HepG2 (cell line): ENCODE results near the gene PDLIM5. TPM values are rescaled to one million over a fixed set of nuclear protein-coding genes. Genes with fewer than 3 reads are reported as not detected.

Experiments used
- AGO2 ChIP-seq: fragments of 200-400 bp; formaldehyde crosslinking; optimal IDR thresholded peaks from 2 replicates; pipeline ENCODE3; 2017; ENCODE audit warnings: mild to moderate bottlenecking, low read depth, low read length, moderate library complexity
- GABPA ChIP-seq, 2 experiments: IDR thresholded peaks; 2 replicates each; pipeline ENCODE4 v1.6.1; 2011 to 2016; ENCODE audit warnings: low read depth in 2 of 2, low read length in 1 of 2, missing biosample characterization in 1 of 2, missing genetic modification characterization in 1 of 2
- HNF1A ChIP-seq, 2 experiments: sonication (generic) in 1 of 2; formaldehyde crosslinking in 1 of 2; IDR thresholded peaks; 2 replicates each; pipeline versions ENCODE4 v1.4.0 to v1.6.1; 2016 to 2020; ENCODE audit warnings: borderline replicate concordance in 1 of 2, low read depth in 1 of 2, mild to moderate bottlenecking in 1 of 2, missing genetic modification reagents in 1 of 2
- HNRNPLL ChIP-seq: fragments of 200-400 bp; formaldehyde crosslinking; IDR thresholded peaks from 2 replicates; pipeline ENCODE4 v1.6.1; 2017; ENCODE audit warnings: mild to moderate bottlenecking, low read depth, low read length; ENCODE audit not compliant: poor library complexity, severe bottlenecking
- ISX ChIP-seq: sonication (generic); formaldehyde crosslinking; conservative IDR thresholded peaks from 2 replicates; pipeline ENCODE4 v1.5.0; 2020; ENCODE audit warnings: missing genetic modification reagents
- KMT2B ChIP-seq: IDR thresholded peaks from 2 replicates; pipeline ENCODE4 v1.6.1; 2016; ENCODE audit warnings: missing genetic modification reagents, missing compliant biosample characterization
- NFKB2 ChIP-seq: sonication (generic); formaldehyde crosslinking; IDR thresholded peaks from 2 replicates; pipeline ENCODE4 v1.4.0; 2020; ENCODE audit warnings: missing genetic modification reagents, borderline replicate concordance
- PHF8 ChIP-seq: sonication (generic); formaldehyde crosslinking; IDR thresholded peaks from 2 replicates; pipeline ENCODE4 v1.5.0; 2020; ENCODE audit warnings: missing genetic modification reagents
- RBAK ChIP-seq: sonication (generic); formaldehyde crosslinking; IDR thresholded peaks from 2 replicates; pipeline ENCODE4 v1.5.1; 2020; ENCODE audit warnings: mild to moderate bottlenecking, missing genetic modification reagents
- STAT6 ChIP-seq: sonication (generic); formaldehyde crosslinking; IDR thresholded peaks from 2 replicates; pipeline ENCODE4 v1.4.0; 2020; ENCODE audit warnings: missing genetic modification reagents, mild to moderate bottlenecking, borderline replicate concordance
- TRAFD1 ChIP-seq: sonication (generic); formaldehyde crosslinking; IDR thresholded peaks from 2 replicates; pipeline ENCODE4 v1.5.1; 2020; ENCODE audit warnings: missing genetic modification reagents, mild to moderate bottlenecking, borderline replicate concordance
- ZFP36 ChIP-seq: fragments of 150-350 bp; IDR thresholded peaks from 2 replicates; pipeline ENCODE4 v1.6.1; 2018; ENCODE audit warnings: borderline replicate concordance, low read length, low read depth; ENCODE audit not compliant: partially characterized antibody
- ZNF235 ChIP-seq: sonication (generic); formaldehyde crosslinking; IDR thresholded peaks from 2 replicates; pipeline ENCODE4 v1.8.1; 2023; ENCODE audit warnings: mild to moderate bottlenecking, missing genetic modification reagents, borderline replicate concordance
- ZNF317 ChIP-seq: sonication (generic); formaldehyde crosslinking; IDR thresholded peaks from 2 replicates; pipeline ENCODE4 v1.5.0; 2020; ENCODE audit warnings: mild to moderate bottlenecking, missing genetic modification reagents
- ZNF543 ChIP-seq: sonication (generic); formaldehyde crosslinking; IDR thresholded peaks from 2 replicates; pipeline ENCODE4 v1.4.0; 2020; ENCODE audit warnings: mild to moderate bottlenecking, missing genetic modification reagents
- ZNF614 ChIP-seq: IDR thresholded peaks from 2 replicates; pipeline ENCODE4 v1.6.1; 2018; ENCODE audit warnings: missing biosample characterization, missing genetic modification reagents, inconsistent platforms, borderline replicate concordance
- ZNF768 ChIP-seq: sonication (generic); formaldehyde crosslinking; IDR thresholded peaks from 2 replicates; pipeline ENCODE4 v1.4.0; 2020; ENCODE audit warnings: missing genetic modification reagents
- ZNF770 ChIP-seq: sonication (generic); formaldehyde crosslinking; IDR thresholded peaks from 2 replicates; pipeline ENCODE4 v1.5.0; 2020; ENCODE audit warnings: mild to moderate bottlenecking, missing genetic modification reagents
- polyA plus RNA-seq, 8 experiments: library from polyadenylated mRNA; depleted of rRNA in 3 of 8; stranded (reverse) in 7 of 8; unstranded in 1 of 8; fragments of >200 nt; fragmentation: Illumina TruSeq in 4 of 8; extraction: Trizol in 4 of 8; gene quantifications; 2 replicates each; pipeline versions ENCODE4 v1.2.1 to v1.2.3, GENCODE V29; 2011 to 2016; ENCODE audit warnings: low read depth in 4 of 8, missing spikeins in 1 of 8, mixed read lengths in 1 of 8; ENCODE audit not compliant: insufficient read depth in 1 of 8
- total RNA-seq, 5 experiments: library from RNA; depleted of rRNA; stranded (reverse); fragments of >200 nt; fragmentation: Illumina TruSeq; extraction: Trizol; gene quantifications; 2 replicates each; pipeline ENCODE4 v1.2.3, GENCODE V29; 2016; ENCODE audit warnings: low read depth in 1 of 5

The PDLIM5 gene
- total and polyA plus RNA-seq, 2 of the 13 experiments (the other 11 are each of a cell fraction or from before 2014, with no cell fraction given): 52.8 to 119 TPM

- TF ChIP-seq ZFP36: no peak
- TF ChIP-seq STAT6: no peak
- TF ChIP-seq PHF8 (CRISPR knock-in tag): no peak
- TF ChIP-seq NFKB2 (CRISPR knock-in tag): no peak
- no peak for TF ChIP-seq AGO2
- TF ChIP-seq ZNF614 (CRISPR knock-in tag): no peak
- TF ChIP-seq HNRNPLL: no peak
- TF ChIP-seq ZNF768: no peak
- no peak for TF ChIP-seq TRAFD1 (CRISPR knock-in tag)
- no peak for TF ChIP-seq RBAK (CRISPR knock-in tag)
- TF ChIP-seq HNF1A (IDR thresholded peaks at IDR 0.05; ENCODE audit: low read depth): no peak
- no peak for TF ChIP-seq HNF1A (CRISPR knock-in tag; IDR thresholded peaks at IDR 0.05; ENCODE audit: borderline replicate concordance)
- TF ChIP-seq ZNF770: no peak
- no peak for TF ChIP-seq ISX (CRISPR knock-in tag)
- TF ChIP-seq ZNF317 (CRISPR knock-in tag): no peak
- no peak for TF ChIP-seq GABPA (IDR thresholded peaks at IDR 0.05; ENCODE audit: low read depth, low read length)
- no peak for TF ChIP-seq GABPA (CRISPR knock-in tag; IDR thresholded peaks at IDR 0.05; ENCODE audit: low read depth)
- TF ChIP-seq KMT2B (CRISPR knock-in tag): no peak; the same call in 1 of the 2 replicates
- TF ChIP-seq ZNF543 (CRISPR knock-in tag): no peak
- no peak for TF ChIP-seq ZNF235 (CRISPR knock-in tag)
These were observed 41.0 kb upstream of the PDLIM5 start (continued) for GRCh38 chr4:94410678-94411206.
